Measurements from ENCODE around the gene GAPT.
A peak's percentile ranks its signal among the peaks of the same experiment; 100 is the strongest.

Gene GAPT

GRCh38 chr5:58491216-58491892, at the start of gene GAPT:
Gene GAPT (plus strand): TSS chr5:58491435. CDS start chr5:58494537, 3,102 bp downstream.
- DNase-seq, result no peak

GRCh38 chr5:58444805-58445204, 46.4 kb upstream of the GAPT start:
- no peak for DNase-seq

- no peak for DNase-seq
Observed at GRCh38 chr5:58446024-58446423, 45.2 kb upstream of the GAPT start.

- DNase-seq, result no peak
Observed at GRCh38 chr5:58447226-58447625, 44.0 kb upstream of the GAPT start.

GRCh38 chr5:58450018-58450417, 41.2 kb upstream of the GAPT start:
- DNase-seq, result no peak

- DNase-seq, result no peak
Observed at GRCh38 chr5:58450811-58451629, 40.2 kb upstream of the GAPT start.

GRCh38 chr5:58451732-58452565, 39.3 kb upstream of the GAPT start:
- DNase-seq, result no peak

GRCh38 chr5:58452566-58453258, 38.5 kb upstream of the GAPT start:
- DNase-seq, result no peak

GRCh38 chr5:58453306-58453705, 37.9 kb upstream of the GAPT start:
- DNase-seq, result no peak

GRCh38 chr5:58454025-58454424, 37.2 kb upstream of the GAPT start:
- no peak for DNase-seq

- no peak for DNase-seq
Observed at GRCh38 chr5:58455066-58455465, 36.2 kb upstream of the GAPT start.

GRCh38 chr5:58455480-58455879, 35.8 kb upstream of the GAPT start:
- no peak for DNase-seq

- no peak for DNase-seq
Observed at GRCh38 chr5:58456026-58456425, 35.2 kb upstream of the GAPT start.

GRCh38 chr5:58456486-58456885, 34.7 kb upstream of the GAPT start:
- no peak for DNase-seq

GRCh38 chr5:58457050-58457449, 34.2 kb upstream of the GAPT start:
- no peak for DNase-seq

- DNase-seq, result no peak
Observed at GRCh38 chr5:58458141-58458742, 33.0 kb upstream of the GAPT start.

- DNase-seq, result no peak
Observed at GRCh38 chr5:58458743-58459145, 32.5 kb upstream of the GAPT start.

GRCh38 chr5:58459146-58460001, 31.9 kb upstream of the GAPT start:
- DNase-seq, result peak; percentile 30

- peak; percentile 93 for DNase-seq
Observed at GRCh38 chr5:58460002-58460731, 31.1 kb upstream of the GAPT start, which contains the start of gene PLK2. Gene PLK2 (minus strand): TSS chr5:58460086. CDS start chr5:58459959, 127 bp downstream.

- peak; percentile 79 for DNase-seq
Observed at GRCh38 chr5:58460732-58461286, 30.4 kb upstream of the GAPT start.

Data from T1000 (cell line).